H9 (cell line): ENCODE measurements around the gene RABGAP1L. TPM values are rescaled to one million over a fixed set of nuclear protein-coding genes. Genes with fewer than 3 reads are reported as not detected.

Experiments
- DNase-seq: peaks from one replicate; pipeline ENCODE4 v3.0.0-alpha.2; 2017
- H2AFZ ChIP-seq: one replicate; pipeline ENCODE4 v1.6.1; 2013; ENCODE audit warnings: mild to moderate bottlenecking, low read length, control low read depth, moderate library complexity
- H2AK5ac ChIP-seq: 2 replicates; pipeline ENCODE4 v1.6.1; 2013; ENCODE audit warnings: low read length, control low read depth, mixed read lengths; ENCODE audit not compliant: insufficient read length
- H2BK120ac ChIP-seq: one replicate; pipeline ENCODE4 v1.6.1; 2013; ENCODE audit warnings: low read depth, mild to moderate bottlenecking, low read length, control low read depth, inconsistent platforms; ENCODE audit not compliant: poor library complexity, severe bottlenecking
- H2BK12ac ChIP-seq: 2 replicates; pipeline ENCODE4 v1.6.1; 2013; ENCODE audit warnings: low read length, control low read depth, mixed read lengths, low read depth; ENCODE audit not compliant: insufficient read length
- H2BK15ac ChIP-seq: 2 replicates; pipeline ENCODE4 v1.6.1; 2013; ENCODE audit warnings: low read depth, low read length, control low read depth
- H2BK20ac ChIP-seq: one replicate; pipeline ENCODE4 v1.6.1; 2013; ENCODE audit warnings: low read depth, mild to moderate bottlenecking, low read length, control low read depth, inconsistent platforms; ENCODE audit not compliant: poor library complexity, severe bottlenecking
- H2BK5ac ChIP-seq: 2 replicates; pipeline ENCODE4 v1.6.1; 2013; ENCODE audit warnings: low read length, control low read depth, mixed read lengths; ENCODE audit not compliant: insufficient read length
- H3K14ac ChIP-seq: 2 replicates; pipeline ENCODE4 v1.6.1; 2013; ENCODE audit warnings: low read length, control low read depth; ENCODE audit not compliant: insufficient read depth
- H3K18ac ChIP-seq: 2 replicates; pipeline ENCODE4 v1.6.1; 2013; ENCODE audit warnings: low read depth, mild to moderate bottlenecking, mixed read lengths, low read length, control low read depth; ENCODE audit not compliant: insufficient read length
- H3K23ac ChIP-seq: 2 replicates; pipeline ENCODE4 v1.6.1; 2013; ENCODE audit warnings: low read length, control low read depth, mixed read lengths, low read depth; ENCODE audit not compliant: insufficient read length
- H3K23me2 ChIP-seq: 2 replicates; pipeline ENCODE4 v1.6.1; 2013; ENCODE audit warnings: low read depth, mild to moderate bottlenecking, mixed read lengths, low read length, control low read depth; ENCODE audit not compliant: insufficient read length, poor library complexity, severe bottlenecking
- H3K27ac ChIP-seq: 2 replicates; pipeline ENCODE4 v1.5.1; 2013; ENCODE audit warnings: low read length, control low read depth, mixed read lengths, low read depth; ENCODE audit not compliant: insufficient read length
- H3K27me3 ChIP-seq: 2 replicates; pipeline ENCODE4 v1.6.1; 2013; ENCODE audit warnings: low read length, control low read depth, inconsistent platforms; ENCODE audit not compliant: insufficient read depth
- H3K4ac ChIP-seq: 2 replicates; pipeline ENCODE4 v1.6.1; 2013; ENCODE audit warnings: low read depth, mild to moderate bottlenecking, control low read depth, inconsistent platforms, low read length, moderate library complexity
- H3K4me1 ChIP-seq: 2 replicates; pipeline ENCODE4 v1.6.1; 2013; ENCODE audit warnings: low read length, control low read depth, inconsistent platforms; ENCODE audit not compliant: insufficient read depth
- H3K4me2 ChIP-seq: 2 replicates; pipeline ENCODE4 v1.6.1; 2013; ENCODE audit warnings: low read length, control low read depth, mixed read lengths; ENCODE audit not compliant: insufficient read length, insufficient read depth
- H3K56ac ChIP-seq: 2 replicates; pipeline ENCODE4 v1.6.1; 2013; ENCODE audit warnings: low read depth, mild to moderate bottlenecking, mixed read lengths, low read length, control low read depth; ENCODE audit not compliant: insufficient read length
- H3K79me1 ChIP-seq: 2 replicates; pipeline ENCODE4 v1.6.1; 2013; ENCODE audit warnings: low read depth, mild to moderate bottlenecking, moderate library complexity, low read length, control low read depth, inconsistent platforms; ENCODE audit not compliant: insufficient read depth, poor library complexity, severe bottlenecking
- H3K79me2 ChIP-seq: 2 replicates; pipeline ENCODE4 v1.6.1; 2013; ENCODE audit warnings: low read length, control low read depth, inconsistent platforms; ENCODE audit not compliant: insufficient read depth
- H3K9ac ChIP-seq: 2 replicates; pipeline ENCODE4 v1.6.1; 2013; ENCODE audit warnings: low read length, control low read depth, mixed read lengths; ENCODE audit not compliant: insufficient read length; ENCODE audit errors: extremely low read depth
- H3K9me3 ChIP-seq: one replicate; pipeline ENCODE4 v1.6.1; 2013; ENCODE audit warnings: low read depth, low read length, inconsistent platforms; ENCODE audit not compliant: control insufficient read depth
- H3T11ph ChIP-seq: one replicate; pipeline ENCODE4 v1.6.1; 2013; ENCODE audit warnings: mild to moderate bottlenecking, low read length, control low read depth, inconsistent platforms
- H4K20me1 ChIP-seq: one replicate; pipeline ENCODE4 v1.6.1; 2013; ENCODE audit not compliant: control insufficient read depth, insufficient read length, insufficient read depth
- H4K5ac ChIP-seq: 2 replicates; pipeline ENCODE4 v1.6.1; 2013; ENCODE audit warnings: low read depth, mild to moderate bottlenecking, mixed read lengths, low read length, control low read depth; ENCODE audit not compliant: insufficient read length
- H4K8ac ChIP-seq: replicated peaks from 2 replicates; pipeline ENCODE4 v1.6.1; 2013; ENCODE audit warnings: low read length, control low read depth, mixed read lengths, low read depth; ENCODE audit not compliant: insufficient read length
- H4K91ac ChIP-seq: 2 replicates; pipeline ENCODE4 v1.6.1; 2013; ENCODE audit warnings: low read depth, mild to moderate bottlenecking, moderate library complexity, mixed read lengths, low read length, control low read depth; ENCODE audit not compliant: insufficient read length
- H3K27ac Mint-ChIP-seq, 3 experiments: 2 replicates in 2 of 3; 3 replicates in 1 of 3; pipeline ENCODE4 v1.8.0; 2020 to 2021; ENCODE audit warnings: mixed read lengths in 3 of 3, mild to moderate bottlenecking in 1 of 3, moderate library complexity in 1 of 3
- H3K27me3 Mint-ChIP-seq: 2 replicates; pipeline ENCODE4 v1.8.0; 2021; ENCODE audit warnings: low read depth, mild to moderate bottlenecking, moderate library complexity, mixed read lengths
- H3K36me3 Mint-ChIP-seq, 3 experiments: 2 replicates in 2 of 3; 3 replicates in 1 of 3; pipeline ENCODE4 v1.8.0; 2020 to 2021; ENCODE audit warnings: low read depth in 3 of 3, mixed read lengths in 3 of 3; ENCODE audit not compliant: insufficient read depth in 1 of 3
- H3K4me1 Mint-ChIP-seq, 2 experiments: 2 replicates each; pipeline ENCODE4 v1.8.0; 2020; ENCODE audit warnings: mixed read lengths in 2 of 2
- H3K4me3 Mint-ChIP-seq, 2 experiments: 2 replicates in 1 of 2; 3 replicates in 1 of 2; pipeline ENCODE4 v1.8.0; 2020 to 2021; ENCODE audit warnings: mild to moderate bottlenecking in 2 of 2, mixed read lengths in 2 of 2, moderate library complexity in 1 of 2
- H3K9me3 Mint-ChIP-seq, 2 experiments: 2 replicates in 1 of 2; 3 replicates in 1 of 2; pipeline ENCODE4 v1.8.0; 2020; ENCODE audit warnings: mild to moderate bottlenecking in 2 of 2, mixed read lengths in 2 of 2, moderate library complexity in 1 of 2
- WGBS: extraction: QIAGEN DNeasy Blood & Tissue Kit; methylation state at CpG from one replicate; pipeline ENCODE4 v1.1.7; 2013; ENCODE audit warnings: missing lambda C conversion rate, low lambda C conversion rate, mixed read lengths; ENCODE audit not compliant: insufficient read length; ENCODE audit errors: extremely low coverage; 5-methylcytosine and 5-hydroxymethylcytosine counted together
- total RNA-seq: library from RNA; stranded (reverse); gene quantifications from 2 replicates; pipeline ENCODE4 v1.2.1, GENCODE V29; 2021
- TF ChIP-seq, protein P1 (sequence below): fragments of 200-600 bp; sonication (generic); conservative IDR thresholded peaks from 3 replicates; pipeline ENCODE4 v1.8.0; 2021; ENCODE audit warnings: antibody characterized with exemption, mild to moderate bottlenecking

Gene RABGAP1L
- total RNA-seq, 1 experiment from 2014 or later = 147 TPM

DNA sequence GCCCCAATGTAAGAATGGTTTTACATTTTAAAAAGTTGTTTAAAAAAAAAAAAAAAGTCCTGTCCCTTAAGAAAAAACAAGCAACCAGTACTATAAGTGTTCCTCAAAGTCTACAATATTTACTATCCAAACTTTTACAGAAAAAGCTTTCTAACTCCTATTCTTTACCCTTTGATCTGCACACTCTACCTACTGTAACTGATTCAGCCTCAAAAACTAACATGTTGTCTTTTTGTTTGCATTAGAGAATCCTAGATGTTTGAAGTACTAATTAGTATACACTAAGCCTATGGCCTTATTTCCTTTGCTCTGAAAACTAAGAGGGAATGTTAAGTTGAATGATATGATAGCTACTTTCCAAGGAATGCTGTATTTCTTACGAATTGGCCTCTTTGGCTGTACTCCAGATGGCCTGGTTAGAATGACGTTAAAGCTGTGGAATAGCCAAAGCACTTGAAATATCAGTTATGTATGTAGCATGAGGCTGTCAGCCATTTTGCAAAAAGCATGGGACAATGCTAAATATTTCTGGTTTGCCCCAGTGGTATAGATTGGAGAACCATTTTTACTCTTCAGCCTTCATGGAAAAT lies 523.2 kb downstream of the RABGAP1L start:
- no peak overlapping the region for H2AK5ac ChIP-seq
- H3K27ac Mint-ChIP-seq = no peak overlapping the region
- no peak overlapping the region for H2BK15ac ChIP-seq
- H3K27ac ChIP-seq = no peak overlapping the region
- H2BK12ac ChIP-seq = no peak overlapping the region
- H3K27me3 ChIP-seq = no peaks in the 10 kb centered on the region
- WGBS = no CpG with 5 or more reads among the region's 2 CpGs
- no peaks in the 10 kb centered on the region for H3K27me3 Mint-ChIP-seq
- no peak overlapping the region for H3K18ac ChIP-seq
- DNase-seq = no peak
- H4K5ac ChIP-seq = no peak overlapping the region
- H3K23ac ChIP-seq = no peak overlapping the region
- H3K23me2 ChIP-seq = no peaks in the 10 kb centered on the region
- H3K9me3 ChIP-seq = no peaks in the 10 kb centered on the region
- no peak overlapping the region for H3K4me2 ChIP-seq
- H3K4me3 Mint-ChIP-seq = no peak overlapping the region
- no peaks in the 10 kb centered on the region for H3K36me3 Mint-ChIP-seq
- H3K4me1 Mint-ChIP-seq = peaks cover 8 to 12% of the 10 kb centered on the region in 2 experiments; a peak in 3 of 4 replicates
- H3K56ac ChIP-seq = no peak overlapping the region
- no peak overlapping the region for H4K8ac ChIP-seq
- no peak overlapping the region for H3K4ac ChIP-seq
- no peak overlapping the region for H3K14ac ChIP-seq
- H4K91ac ChIP-seq = no peak overlapping the region
- TF ChIP-seq, protein P1, sequence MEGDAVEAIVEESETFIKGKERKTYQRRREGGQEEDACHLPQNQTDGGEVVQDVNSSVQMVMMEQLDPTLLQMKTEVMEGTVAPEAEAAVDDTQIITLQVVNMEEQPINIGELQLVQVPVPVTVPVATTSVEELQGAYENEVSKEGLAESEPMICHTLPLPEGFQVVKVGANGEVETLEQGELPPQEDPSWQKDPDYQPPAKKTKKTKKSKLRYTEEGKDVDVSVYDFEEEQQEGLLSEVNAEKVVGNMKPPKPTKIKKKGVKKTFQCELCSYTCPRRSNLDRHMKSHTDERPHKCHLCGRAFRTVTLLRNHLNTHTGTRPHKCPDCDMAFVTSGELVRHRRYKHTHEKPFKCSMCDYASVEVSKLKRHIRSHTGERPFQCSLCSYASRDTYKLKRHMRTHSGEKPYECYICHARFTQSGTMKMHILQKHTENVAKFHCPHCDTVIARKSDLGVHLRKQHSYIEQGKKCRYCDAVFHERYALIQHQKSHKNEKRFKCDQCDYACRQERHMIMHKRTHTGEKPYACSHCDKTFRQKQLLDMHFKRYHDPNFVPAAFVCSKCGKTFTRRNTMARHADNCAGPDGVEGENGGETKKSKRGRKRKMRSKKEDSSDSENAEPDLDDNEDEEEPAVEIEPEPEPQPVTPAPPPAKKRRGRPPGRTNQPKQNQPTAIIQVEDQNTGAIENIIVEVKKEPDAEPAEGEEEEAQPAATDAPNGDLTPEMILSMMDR = no peak
- H3K9me3 Mint-ChIP-seq = no peaks in the 10 kb centered on the region
- no peak overlapping the region for H2BK5ac ChIP-seq
- H3T11ph ChIP-seq = no peak overlapping the region
- H3K79me2 ChIP-seq = no peaks in the 10 kb centered on the region
- H4K20me1 ChIP-seq = no peaks in the 10 kb centered on the region
- H2AFZ ChIP-seq = no peak overlapping the region
- no peak overlapping the region for H2BK120ac ChIP-seq
- H2BK20ac ChIP-seq = no peak overlapping the region
- no peaks in the 10 kb centered on the region for H3K79me1 ChIP-seq
- no peak overlapping the region for H3K9ac ChIP-seq
- no peaks in the 10 kb centered on the region; the same call in 1 of the 2 replicates for H3K4me1 ChIP-seq
